LoVo (cell line): ENCODE data around the gene TM4SF1.
A peak's percentile ranks its signal among the peaks of the same experiment; 100 is the strongest.
"Not testable (repeated sequence)": the region's sequence is repeated elsewhere in the genome, so short reads cannot be mapped to it uniquely, and the experiment has no call there.

Source experiments
- DNase-seq: peaks from one replicate; pipeline ENCODE4 v3.0.0-alpha.2; 2016; ENCODE audit warnings: low spot score

TM4SF1 gene

DNA sequence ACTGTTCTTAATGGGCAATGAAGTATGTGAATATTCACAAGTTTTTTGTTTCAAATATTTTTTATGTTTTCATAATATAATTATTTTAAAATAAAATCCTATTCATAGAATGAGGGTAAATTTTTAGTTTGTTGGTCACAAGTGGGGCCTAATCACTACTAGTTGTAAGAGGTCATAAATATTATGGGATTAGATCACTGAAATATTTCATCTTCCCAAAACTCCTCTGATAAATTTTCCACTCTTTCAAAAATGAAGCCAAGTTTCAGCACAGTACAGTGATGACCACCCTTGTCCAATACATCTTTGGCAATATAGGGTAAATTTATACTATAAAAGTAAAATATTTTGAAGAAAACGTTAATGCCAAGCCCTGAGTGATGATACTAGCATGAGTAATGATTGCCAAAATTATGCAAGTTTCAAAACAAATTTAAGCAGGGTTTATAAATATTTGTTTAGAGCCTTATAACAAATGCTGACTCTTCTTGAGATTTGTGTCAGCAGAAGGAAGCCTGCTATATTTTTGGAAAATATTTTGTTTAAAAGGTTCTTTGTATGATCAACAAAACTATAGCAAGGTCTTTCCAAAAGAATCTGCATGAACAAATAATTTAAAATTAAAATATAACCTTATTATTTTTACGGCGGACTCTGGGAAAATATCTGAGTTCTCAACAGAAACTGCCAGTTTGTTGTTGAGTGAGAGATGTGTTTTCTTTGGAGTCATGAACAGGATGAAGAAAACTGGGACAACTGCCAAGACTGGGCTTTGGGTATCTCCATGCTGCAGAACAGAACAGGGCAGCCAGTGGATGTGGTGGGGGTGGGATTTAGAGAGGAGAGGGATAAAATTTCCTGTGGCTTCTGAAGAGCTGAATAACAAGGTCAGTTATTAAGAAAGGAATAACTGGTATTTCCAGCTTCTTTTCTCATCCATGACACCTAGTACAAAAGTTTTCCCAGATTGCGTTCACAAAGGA lies 17.9 kb upstream of the TM4SF1 start:
- DNase-seq: no peak

DNA sequence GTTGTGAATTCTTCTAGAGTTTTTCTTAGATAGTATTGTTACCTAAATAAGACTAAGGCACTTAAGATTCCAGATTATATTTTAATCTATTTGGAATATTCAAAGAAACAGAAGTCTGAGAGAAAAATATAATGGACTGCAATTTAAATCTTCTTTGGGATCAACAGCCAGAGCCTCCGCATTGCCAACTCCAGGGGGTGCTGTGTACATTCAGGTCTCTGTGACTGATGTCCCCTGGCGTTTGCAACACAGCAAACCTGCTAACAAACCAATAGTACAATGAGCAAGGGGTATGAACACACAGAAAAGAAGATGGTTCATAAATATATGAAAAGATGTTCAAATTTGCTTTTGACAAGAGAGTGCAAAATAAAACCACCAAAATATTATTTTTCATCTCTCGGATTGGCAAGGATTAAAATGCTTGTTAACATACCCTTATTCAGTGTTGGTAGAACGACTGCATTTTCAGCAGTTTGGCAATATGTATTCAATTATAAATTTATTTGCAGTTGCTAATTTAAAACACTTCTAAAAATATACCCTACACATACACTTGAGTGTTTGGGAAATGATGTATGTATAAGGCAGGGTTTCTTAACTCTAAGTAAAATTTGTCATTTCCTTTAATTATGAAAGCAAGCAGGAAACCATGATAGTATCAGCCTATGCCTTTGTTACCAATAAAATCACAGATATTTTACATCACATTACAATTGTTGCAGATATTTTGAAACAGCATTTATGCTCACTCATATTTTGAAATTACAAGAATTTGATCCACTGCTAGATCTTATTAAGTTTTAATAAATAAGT lies 16.1 kb upstream of the TM4SF1 start:
- peak; percentile 76 for DNase-seq

DNA sequence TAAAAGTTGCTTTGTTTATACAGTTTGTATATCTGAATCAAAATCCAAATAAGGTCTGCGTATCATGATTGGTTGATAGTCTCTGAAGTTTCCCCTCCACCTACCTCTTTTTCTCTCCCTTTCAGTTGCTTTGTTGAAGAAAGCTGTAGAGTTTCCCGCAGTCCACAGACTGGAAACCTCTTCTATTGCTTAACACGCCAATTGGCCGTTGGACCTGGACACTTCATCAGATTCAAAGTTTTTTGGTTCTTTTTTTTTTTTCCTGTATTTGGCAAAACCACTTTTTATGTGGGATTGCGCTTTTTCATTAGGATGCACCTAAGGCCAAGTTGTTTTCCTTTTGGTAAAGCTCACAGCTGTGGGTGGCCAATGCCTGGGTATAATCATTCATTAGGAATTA lies 14.5 kb upstream of the TM4SF1 start:
- DNase-seq: no peak

DNA sequence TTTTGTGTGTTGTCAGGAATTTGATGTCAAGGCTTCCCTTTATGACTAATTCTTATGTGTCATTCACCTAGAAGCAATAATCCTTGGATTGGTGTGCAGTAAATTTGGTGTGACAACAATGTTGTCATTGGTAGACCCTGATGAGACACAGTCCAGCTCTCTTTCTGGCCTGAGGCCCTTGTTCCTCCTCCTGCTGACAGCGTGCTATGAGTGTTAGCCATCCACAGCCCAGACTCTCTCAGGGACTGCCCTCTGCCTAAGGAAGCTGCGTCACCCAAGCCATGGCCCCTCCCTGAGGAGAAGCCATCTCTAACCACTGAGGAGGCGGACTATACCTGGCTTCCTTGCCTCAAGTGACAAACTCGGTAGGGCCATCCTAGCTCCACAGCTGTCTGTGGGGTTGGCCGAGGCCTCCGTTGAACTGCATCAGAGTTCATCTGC lies 13.3 kb upstream of the TM4SF1 start:
- DNase-seq: peak; percentile 70

DNA sequence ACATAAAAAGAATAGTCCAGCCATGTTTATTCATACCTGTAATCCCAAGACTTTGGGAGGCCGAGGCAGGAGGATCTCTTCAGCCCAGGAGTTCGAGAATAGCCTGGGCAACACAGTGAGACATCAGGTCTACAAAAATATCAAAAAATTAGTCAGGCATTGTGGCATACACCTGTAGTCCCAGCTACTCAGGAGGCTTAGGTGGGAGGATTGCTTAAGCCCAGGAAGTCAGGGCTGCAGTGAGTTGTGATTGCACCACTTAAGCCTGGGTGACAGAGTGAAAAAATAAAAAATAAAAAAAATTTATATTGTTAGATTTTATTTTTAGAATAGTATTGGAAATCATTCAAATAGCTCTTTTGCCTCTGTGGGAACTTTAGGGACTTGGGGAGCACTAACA lies 12.8 kb upstream of the TM4SF1 start:
- DNase-seq: no peak

DNA sequence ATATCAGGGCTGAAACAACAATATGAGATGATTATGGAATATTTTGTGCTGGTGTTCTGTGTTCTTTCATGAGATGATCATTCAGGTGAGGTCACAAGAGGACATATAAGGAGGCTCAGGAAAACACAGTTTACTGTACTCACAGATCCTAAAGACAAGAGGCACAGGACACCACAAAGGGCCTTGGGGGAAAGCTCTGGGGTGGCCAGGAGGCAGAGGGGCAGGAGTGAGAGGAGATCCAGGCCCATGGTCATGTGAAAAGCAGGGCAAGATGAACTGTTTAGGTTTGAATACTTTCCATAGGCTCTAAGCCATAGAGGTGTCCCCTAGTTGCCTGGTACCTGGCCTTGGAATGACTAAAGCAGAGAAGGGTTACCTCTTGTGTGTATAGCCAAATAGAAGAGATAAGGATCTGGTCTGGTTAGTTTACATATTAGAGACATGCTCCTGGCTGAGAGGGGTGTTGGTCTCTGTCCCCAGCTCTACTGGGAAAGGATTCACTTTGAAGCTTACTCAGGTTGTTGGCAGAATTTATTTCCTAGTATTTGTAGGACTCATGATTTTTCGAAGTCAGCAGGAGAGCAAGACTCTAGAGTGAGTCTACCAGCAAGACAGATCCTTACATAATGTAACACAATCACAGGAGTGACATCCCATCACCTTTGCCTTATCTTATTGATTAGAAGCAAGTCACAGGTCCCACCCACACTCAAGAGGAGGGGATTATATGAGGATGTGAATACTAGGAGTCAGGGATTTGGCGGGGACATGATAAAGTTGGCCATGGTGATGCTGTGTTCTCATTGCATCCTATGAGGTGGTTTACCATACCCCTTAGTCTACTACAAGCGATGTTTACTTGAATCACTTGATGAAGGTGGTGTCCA lies 11.3 kb upstream of the TM4SF1 start:
- DNase-seq: peak; percentile 32

DNA sequence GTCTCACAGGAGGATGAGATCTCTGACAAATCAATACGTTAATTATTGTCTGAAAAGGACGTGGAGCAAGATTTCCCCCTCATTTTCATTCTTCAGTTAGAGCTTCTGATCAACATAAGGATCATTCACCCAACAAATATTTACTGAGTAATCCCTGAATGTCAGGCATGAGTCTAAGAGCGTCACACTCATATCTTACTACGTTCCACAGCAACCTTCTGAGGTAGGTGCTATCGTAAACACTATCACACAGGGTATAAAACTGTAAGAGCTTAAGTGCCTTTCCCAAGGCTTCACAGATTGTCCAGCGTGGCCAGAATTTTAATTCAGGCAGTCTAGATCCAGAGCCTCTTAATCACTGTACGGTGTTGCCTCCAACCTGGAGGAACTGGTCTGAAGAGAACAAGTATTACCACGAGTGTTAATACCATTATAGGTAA lies 10.6 kb upstream of the TM4SF1 start:
- DNase-seq: peak; percentile 30

DNA sequence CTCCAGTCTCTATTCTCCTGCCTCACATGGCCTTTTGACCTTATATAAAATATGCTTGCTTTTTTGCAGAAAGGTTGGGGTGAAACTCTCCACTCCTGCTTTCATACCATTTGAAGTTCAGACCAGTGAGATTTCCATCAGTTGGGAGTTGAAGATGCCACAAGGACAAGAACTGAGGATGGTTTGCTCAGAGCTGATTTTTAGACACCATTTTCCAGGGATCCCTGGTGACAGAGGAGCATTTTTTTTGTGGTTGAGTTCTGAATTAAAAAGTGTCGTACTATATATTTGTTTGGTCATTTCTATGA lies 8.8 kb upstream of the TM4SF1 start:
- DNase-seq: peak; percentile 16

DNA sequence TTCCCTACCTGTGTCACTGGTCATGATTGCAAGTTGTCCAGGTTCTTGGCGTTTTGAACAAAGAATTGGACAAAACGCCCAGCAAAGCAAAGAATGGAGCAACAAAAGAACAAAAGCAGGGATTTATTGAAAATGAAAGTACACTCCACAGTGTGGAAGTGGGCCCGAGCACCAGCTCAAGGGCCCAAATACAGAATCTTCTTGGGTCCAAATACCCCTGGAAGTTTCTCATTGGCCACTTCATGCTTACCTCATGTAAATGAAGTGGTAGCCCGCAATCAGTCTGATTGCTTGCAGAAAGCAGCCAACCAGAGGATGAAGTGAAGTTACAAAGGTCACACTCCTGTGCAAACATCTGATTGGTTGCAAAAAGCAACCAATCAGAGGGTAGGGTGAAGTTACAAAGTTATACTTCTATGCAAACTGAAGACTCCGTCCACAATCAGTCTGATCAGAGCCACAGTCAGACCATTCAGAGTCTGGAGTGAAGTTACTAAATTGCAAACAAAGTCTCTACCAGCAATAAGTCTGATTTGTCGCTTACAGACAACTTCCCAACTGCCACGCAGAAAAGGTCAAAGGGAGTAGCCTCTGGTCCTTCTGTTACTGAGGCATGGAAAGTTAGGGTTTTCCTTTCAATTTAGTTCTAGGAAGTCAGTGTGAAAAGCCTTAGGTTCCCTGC lies 8.3 kb upstream of the TM4SF1 start:
- no peak for DNase-seq

DNA sequence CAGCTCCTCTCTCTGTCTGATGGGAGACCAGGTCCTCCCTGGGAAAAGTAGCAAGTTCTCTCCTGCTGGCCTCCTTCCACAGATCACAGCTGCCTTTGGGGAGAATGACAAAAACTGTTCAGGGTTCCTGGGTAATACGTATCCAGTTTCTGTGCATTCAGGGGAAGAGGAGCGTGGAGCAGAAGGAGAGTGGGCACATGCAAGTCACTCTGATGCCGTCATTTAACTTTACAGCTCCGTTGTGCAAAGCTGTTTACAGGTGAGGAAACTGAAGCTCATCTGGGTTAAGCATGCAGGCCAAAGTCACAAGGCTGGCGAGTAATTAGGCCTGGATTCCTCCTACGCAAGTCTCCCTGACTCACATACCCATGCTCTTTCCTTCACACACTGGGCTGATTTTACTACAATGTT lies 7.5 kb upstream of the TM4SF1 start:
- DNase-seq: peak; percentile 32

DNA sequence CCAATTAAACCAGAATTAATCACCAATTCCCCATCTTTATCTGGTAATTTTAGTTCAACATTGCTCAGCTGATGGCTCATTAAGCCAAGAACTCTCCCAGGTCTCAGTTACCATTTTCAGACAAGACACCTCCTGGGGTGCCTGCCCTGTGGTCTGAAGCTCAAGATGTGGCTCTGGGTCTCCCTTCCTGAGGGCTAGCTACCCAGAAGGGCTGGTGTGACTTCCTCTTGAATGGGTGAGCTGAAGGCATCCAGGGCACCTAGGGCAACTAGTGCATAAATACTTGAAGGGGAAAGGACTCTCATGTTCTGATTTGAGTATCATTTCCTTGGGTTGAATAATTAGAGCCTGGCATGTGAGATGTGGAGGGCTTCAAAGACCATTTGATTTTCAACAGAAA lies 6.7 kb upstream of the TM4SF1 start:
- no peak for DNase-seq

DNA sequence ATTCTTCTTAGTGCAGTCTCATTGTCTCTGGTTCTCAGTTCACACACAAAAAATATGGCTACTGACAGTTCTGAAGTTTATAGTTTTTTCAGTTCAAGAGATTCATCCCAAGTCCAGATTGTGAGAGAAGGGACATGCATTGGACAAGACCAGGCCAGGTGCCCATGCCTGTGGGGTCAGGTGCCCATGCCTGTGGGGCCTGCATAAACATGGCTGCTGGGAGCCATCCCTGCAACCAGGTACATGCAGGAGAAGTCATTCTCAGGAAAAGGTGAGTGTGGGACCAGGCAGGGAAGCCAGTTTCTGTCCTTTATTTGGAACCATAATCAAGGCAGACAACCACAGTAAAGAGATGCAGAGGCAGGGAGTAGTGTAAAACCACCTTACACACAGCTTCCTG lies 6.3 kb upstream of the TM4SF1 start:
- DNase-seq: no peak

DNA sequence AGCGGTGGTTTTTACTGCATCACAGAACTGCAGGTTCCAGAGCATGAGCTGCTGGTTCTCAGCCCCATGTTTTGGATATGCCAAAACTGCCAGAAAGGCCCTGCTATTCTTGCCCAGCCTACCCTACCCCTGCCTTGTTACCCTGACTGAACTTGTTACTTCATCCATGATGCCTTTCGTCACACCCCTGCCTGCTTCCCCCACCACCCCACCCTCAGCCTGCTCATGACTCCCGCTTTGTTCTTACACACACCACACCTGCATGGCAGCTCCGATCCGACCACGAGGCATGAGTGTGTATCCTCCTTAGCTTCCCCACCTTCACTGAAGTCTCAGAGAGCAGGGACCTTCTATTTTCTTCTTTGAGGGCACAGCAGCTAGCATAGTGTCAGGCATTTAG lies 5.1 kb upstream of the TM4SF1 start:
- DNase-seq: no peak

DNA sequence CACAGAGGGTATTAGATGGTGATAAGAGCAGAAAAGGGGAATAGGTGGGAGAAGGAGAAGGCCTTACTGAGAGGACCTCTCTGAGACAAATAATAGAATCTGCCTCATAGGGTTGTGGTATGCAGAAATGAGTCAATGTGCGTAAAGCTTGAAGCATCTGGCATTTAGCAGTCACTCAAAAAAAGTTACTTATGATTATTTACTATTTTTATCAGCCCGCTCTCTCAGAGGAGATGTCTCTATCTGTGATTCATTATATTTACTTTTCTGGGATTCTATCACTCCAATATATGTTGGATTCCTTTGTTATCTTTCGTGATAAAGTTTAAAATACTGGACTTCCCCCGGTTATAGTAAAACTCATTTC lies 4.6 kb upstream of the TM4SF1 start:
- peak; percentile 34 for DNase-seq

DNA sequence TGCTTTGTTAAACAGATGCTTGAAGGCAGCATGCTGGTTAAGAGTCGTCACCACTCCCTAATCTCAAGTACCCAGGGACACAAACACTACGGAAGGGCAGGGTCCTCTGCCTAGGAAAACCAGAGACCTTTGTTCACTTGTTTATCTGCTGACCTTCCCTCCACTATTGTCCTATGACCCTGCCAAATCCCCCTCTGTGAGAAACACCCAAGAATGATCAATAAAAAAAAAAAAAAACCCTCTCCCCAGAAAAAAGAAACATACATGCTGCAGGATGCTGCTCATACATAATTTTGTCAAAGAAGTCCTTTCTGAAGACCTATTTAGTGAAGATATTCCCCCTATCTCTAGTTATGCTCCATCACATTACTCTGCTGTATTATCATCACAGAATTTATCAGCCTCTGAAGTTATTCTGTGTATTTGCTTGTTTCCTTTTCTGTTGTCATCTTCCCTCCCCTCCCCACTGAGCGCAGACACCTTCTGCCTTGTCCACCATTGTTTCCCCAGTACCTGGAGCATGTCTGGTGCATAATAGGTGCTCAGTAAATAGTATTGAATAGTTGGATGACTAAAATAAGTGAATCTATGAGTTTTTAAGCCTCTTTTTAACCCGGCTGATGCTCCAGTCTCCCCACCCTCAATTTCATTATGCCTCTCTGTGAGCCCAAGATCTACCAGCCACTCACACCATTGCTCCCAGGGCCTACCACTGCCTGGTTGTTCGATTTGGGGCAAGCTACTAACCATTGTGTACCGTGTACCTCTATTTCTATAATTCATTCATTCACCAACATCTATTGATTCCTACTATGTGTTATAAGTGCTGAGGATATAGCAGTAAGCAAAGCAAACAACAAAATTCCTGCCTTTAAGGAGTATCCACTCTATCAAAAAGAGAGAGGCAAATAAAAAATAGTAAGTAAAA lies 4.0 kb upstream of the TM4SF1 start:
- no peak for DNase-seq

DNA sequence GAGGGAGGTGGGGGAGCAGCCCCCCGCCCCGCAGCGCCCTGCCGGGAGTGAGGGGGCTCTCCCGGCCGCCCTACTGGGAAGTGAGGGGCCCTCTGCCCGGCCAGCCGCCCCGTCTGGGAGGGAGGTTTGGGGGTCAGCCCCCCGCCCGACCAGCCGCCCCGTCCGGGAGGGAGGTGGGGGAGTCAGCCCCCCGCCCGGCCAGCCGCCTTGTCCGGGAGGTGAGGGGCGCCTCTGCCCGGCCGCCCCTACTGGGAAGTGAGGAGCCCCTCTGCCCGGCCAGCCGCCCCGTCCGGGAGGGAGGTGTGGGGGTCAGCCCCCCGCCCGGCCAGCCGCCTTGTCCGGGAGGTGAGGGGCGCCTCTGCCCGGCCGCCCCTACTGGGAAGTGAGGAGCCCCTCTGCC lies 2.8 kb upstream of the TM4SF1 start:
- not testable (repeated sequence) for DNase-seq

DNA sequence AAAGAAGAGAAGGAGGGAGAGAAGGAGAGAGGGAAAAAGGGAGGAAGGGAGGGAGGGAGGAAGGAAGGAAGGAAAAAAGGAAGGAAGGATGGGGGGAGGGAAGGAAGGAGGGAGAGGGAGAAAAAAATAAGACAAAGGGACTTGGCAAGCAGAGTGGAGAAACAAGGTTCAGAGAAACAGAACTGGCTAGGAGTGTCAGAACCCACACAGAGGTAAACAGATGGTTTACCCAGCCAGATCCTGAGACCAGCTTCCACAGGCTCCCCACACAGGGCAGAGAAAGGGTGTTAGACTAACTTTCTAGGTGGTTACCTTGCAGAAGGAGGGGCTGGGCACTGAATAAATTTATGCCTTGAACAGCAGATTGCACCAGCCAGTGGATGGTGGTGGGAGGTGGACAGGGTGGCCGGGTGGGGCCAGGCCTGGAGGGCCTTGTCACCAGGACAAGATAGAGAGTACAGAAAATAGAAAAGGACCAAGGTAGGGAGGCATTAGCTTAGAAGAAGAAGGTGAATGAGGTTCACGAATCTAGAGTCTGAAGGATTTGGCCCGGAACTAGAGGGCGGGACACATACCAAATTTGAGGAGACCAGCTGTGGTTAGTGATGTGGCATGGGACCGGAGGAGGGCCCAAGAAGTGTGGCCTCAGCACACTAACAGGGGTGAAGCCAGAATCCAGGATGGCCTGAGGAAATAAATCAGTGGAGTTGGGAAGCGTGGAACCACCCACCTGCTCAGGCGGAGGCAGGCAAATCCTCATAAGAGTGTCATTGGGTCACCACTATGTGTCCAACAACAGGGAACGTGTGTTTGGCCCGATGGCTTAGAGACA lies 1.2 kb upstream of the TM4SF1 start:
- DNase-seq: no peak

DNA sequence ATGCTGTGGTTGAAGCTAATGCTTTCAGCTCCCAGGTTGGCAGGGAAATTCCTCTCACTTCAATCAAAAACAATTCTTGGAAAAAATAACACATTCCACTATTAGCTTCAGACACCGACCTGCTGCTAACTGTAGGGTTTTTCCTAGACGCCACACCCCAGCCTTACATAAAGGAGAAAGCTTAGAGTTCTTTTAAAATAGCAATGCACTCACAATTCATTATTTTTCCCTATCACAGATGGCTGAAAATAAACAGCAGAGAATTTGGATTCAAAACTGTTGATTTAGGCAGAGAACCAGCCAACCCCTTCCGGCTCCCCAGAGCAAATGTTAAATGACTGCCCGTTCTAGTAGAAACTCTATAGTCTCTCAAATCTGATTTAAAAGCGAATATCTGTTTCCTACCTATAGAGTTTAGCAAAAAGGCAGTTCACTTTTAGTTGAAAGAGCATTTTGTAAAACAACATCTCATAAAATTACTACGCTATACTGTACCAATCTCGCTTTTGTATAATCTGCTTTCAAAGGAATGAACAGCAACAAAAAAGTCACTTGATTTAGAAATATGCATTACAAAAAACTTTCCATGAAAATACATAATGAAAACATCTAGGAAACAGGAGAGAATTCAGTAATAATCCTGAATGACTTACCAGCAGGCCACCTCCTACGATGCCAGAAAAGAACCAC lies 586 bp downstream of the TM4SF1 start:
- no peak for DNase-seq
